Inflammatory macrophage treated with lipopolysaccharide for 4 hours (primary cell): ENCODE data around the gene EEFSEC.

Experiments used
- DNase-seq: peaks from one replicate; pipeline ENCODE4 v3.0.0-alpha.2; 2020

EEFSEC gene

DNA sequence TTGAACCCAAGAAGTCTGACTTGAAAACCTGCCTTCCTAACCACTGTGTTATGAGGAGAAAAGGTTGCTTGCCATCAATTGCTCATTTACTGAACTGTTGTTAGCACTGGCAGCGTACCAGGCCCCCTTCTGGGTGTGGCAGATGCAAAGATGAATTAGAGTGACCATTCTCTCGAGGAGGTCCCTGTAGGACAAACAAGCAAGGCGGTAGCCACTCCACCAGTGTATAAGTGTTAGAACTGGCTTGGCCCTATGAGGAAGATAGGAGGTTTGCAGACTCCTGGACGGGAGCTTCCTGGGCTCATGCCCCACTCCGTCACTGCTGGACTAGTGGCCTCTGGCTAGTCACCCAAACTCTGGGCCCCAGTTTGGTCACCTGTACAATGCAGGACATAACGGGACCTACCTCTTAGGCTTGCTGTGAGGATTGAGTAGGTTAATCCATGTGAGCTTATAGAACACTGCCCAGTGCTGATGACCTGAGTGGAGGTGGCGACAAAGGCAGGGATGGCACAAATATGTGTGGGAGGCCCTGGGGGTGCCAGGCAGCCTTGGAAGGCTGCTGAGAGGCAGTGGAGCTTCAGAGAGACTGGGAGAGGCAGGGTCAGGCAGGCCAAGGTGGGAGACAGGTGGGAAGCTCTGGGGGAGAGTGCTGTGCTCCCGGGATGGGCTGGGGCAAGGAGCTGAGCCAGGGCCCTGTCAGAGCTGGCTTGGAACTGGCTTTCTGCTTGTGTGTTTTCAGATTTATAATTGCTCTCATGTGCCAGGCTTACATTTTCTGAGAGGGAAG, 167.5 kb downstream of the EEFSEC start:
- DNase-seq, result no peak

DNA sequence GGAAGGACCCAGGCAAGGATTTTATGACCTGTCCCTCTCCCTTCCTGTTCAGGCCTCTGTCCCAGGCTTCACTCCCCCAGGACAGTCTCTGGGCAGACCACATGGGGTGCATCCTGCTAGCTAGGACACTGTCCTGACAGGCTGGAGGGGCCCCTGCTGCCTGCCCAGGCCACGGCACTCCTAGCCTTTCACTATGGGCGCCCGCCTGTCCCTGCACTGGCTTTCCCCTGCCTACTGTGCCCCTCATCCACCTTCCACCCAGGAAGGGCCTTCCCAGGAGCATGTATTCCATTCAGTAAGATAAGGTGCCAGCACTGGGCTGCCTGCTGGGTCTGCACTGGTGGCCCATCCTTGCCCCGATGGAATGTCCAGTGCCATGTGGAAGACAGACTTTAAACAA, 168.1 kb downstream of the EEFSEC start:
- DNase-seq, result no peak

DNA sequence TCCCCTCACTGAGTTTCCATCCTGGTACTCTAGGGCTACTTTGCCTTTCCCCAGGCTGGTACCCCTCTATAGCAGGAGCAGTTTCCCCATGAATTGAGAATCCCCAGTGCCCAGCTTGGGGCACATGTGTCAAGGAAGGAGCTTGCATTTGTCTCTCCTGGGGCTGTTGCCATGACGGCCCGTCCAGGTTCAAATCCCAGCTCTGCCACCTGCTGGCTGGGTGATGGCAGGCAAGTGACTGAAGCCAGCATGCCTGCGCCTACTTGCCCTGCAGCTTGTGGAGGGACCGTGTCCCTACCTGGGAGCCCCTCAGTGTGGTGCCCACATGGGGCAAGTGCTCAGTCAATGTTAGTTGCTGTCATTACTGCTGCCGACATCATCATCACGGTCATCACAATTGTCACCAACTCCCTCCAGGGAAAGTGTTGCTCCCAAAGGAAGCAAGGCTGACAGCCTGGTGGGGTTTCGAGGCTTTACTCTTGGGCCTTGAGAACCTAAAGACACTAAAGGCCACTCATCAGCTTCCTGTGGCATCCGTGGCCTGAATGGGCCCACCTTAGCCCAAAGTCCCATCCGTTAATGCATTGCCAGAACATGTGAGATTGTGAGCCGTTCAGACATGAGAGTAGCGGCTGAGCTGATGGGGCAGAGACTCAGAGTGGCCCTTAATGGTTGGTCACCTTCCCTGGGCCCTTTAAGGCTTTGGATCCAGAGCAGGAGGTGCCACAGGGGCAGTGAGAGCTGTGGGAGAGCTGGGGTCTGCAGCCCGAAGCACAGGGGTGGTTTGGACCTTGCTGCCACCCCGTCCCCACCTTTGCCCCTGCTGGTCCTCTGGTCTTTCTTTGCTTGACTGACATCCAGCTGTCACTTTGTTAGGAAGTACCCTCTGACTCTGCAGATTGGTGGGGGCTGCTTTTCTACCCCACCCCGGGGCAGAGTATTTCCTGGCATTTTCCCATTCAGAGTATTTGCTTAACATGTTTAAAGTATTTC, 169.0 kb downstream of the EEFSEC start:
- DNase-seq, result peak; percentile 30

DNA sequence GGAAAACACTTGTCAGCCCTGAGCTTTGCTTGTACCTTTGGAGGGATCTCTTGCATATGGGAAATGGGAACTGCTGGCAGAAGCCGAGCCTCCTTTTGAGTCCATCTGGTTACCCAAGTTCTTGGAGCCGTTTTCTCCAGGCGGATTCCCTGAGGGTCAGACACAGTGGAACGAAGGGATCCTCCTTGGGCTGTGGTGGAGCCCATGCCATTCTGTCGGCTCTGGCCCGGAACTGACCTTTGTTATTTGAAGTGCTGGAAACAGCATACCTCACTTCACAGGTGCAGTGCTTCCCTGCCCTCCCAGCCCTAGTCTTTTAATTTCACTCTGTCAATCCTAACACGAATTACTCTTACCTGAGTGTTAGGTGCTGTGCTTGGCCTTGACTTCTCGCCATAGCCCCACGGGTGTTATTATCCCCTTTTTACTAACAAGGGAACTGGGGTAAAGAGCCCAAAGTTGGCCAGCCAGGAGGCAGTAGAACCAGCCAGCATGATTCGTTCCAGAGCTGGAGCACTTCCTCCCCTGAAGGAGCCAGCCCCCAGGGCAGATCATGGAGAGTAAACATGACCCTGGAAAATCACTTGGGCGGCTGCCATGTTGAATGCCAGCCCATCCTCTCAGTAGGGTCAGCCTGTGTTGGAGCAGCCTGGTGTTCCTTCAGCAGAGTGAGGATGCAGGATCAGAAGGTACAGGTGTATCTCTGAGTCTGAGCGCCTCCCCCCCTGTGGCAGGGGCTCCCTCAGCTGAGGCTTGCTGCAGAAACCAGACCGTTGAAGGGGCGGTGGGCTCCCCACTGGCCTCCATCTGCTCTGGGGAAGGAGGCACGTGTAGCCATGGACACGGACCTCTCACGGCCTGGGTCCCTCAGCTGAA, 170.2 kb downstream of the EEFSEC start:
- no peak for DNase-seq

DNA sequence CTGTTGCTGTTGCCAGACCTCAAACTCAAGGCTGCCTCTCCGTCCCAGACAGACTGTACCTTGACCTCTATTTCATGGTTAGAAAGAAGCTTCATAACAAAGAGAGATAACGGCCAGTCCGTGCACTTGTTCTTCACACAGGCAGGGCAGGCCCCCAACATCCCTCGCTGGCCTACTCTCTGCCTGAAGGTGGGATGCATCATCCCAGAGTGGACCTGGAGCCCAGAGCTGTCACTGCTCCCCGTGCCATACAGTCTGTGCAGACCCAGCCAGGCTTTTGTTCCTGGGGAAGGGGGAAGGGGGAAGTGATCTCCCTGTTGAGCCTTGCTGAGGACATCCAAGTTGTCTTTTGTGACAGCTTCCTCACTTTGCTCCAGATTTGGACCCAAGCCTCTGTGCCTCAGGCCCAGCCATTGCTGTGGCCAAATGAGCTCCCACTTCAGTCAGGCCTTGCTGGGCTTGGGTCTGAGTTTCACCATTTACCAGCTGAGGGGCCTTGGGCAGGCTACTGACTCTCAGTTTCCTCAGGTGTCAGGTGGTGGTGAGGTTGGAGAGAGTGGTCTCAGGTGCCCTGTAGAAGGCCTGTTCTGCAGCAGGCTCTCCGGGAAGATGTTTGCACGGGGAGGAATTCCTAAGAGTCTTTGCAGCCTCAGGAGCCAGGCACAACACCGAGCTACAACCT, 171.8 kb downstream of the EEFSEC start:
- DNase-seq, result no peak

DNA sequence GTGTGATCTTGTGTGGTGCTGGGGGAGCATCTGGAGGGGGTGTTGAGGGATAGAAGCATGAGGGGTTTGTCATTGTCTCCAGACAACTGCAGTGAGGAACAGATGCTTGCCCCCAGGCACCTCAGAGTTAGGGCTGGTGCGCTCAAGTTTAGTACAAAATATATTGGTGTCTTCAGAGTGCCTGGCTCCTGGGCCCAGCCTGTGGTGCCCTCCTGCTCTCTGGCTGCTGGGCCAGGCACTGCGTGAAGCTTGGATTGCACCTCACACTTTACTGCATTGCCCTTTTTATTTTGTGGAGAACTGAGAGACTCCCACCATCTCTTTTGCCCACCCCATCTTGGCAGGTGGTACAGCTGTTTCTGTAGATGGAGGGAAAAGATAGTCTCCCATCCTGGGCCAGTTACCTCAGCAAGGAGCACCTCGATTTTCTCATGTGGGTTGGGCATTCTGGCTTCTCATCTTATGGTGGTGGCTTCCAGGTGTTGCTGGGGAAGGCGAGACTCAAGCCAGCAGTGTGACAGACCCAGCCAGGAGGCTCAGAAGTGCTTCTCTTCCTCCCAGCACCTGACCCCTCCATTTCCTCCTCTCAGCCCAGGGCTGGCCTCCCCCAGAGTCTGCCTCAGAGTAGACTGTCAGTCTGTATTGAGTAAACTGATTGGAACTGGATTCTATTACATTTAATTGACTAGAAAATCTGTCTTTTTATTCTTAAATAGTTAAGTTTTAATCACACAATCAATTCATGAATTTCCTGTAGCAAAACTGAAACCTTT, 173.0 kb downstream of the EEFSEC start:
- DNase-seq, result no peak

DNA sequence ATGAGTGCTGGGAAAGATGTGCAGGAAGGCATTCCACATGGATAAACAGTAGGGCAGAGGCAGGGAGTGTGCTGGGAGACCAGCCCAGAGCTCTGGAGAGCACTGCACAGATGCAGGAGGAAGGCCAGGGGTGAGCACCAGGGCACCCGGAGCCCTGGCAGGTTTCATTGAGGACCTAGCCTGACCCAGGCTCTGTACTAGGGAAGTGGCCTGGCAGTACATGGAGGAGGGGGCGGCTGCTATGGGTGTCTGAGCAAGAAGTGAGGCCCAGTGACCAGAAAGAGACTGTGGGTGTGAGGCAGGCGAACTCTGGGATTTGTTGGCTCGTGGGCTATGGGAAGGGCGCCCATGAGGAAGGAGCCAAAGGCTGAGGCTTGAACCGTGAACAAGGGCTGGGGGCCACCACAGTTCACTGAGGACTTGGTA, 174.3 kb downstream of the EEFSEC start:
- DNase-seq, result peak; percentile 16

DNA sequence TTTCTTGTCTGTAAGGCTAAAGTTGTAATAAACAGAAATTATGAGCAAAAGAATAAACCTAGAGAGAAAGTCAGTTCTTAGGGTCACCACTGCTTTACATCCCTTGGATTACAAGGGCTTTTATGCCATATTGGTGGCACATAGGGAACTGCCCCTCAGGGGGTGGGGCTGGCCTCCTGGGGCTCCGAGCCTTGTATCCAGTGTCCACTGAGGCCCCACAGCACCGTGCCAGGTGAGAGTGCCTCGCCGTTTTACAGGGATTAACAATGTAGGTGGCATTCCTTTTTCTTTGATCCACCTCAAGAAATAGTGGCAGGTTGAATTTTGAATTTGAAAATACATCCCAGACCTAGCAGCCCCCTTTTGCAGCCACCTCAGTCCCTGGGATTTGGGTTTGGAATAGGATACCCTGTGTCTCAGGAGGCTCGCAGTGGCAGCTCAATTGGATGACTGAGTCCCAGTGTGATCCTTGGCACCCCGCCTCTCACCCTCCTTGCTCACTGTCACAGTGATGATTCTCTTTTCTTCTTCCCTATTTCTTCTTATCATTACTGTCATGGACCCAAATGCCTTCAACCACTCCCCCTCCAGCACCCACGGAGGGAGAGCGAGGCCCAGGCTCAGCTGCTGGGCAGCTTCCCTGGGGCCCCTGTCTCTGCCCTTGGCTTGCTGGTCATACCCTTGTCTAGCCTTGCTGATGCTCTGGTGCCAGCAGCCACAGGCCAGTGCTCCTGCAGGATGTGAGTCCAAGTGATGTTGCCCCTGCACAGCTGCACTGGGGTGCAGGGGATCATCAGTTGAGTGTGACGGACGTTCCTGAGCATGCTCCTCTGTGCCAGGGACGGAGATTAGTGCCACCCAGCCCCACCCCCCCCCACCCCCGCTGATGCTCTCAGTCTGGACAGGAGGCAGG, 175.5 kb downstream of the EEFSEC start:
- DNase-seq, result peak; percentile 4

DNA sequence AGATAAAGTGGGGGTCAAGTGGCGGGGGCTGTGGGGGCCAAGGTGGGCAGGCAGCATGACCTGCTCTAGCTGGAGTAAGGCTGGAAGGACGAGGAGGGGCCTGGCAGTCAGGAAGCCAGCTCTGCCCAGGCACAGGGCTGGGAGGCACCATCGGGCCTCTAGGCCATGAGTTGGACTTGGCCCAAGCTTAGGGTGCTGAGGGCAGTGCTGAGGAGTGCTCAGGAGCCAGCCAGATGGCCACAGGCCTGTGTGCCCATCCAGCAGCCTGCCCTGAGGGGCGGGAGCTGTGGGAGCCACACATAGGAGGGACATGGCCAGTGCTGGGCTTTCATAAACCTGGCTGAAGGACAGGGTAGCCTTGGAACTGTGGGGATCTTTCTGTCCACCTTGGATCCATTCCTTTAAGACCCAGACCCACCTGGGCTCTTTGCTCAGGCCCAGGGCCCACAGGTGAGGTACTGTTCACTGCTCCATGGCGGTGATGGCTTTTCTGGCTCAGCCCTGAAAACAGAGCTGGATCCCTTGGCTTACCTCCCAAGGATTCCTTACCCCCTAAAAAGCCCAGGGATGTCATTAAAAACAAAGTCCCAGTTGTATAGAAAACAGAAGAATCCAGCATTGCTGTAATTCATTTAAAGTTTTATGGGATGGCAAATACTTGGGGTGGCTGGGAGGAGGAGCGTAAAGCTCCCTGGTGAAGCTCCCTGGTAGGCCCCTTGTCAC, 176.4 kb downstream of the EEFSEC start:
- DNase-seq, result no peak

DNA sequence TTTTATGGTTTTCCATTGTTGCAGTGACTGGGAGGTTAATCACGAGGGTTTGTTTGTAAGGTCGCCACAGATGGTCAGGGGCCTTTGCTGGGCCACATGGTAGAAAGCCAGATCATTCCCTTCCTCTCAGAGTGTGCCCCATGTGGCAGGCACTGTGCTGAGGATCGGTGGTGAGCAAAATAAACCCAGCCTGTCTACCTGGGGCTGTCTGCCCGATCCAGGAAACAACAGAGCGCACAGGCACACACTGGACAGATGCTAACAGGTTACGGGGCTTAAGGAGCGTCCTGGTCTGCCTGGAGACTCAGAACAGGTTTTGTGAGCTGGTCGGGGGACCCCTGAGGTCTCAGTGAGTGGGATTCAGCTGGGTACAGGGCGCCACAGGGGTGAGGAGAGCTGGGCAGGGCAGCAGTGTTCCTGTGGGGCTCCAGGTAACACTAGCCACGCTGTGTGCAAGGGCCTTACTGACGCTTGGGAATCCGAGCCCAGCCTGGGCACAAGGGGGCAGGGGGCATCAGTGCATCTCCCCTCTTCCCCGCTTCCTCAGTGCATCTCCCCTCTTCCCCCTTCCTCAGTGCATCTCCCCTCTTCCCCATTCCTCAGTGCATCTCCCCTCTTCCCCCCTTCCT, 177.0 kb downstream of the EEFSEC start:
- DNase-seq, result no peak

DNA sequence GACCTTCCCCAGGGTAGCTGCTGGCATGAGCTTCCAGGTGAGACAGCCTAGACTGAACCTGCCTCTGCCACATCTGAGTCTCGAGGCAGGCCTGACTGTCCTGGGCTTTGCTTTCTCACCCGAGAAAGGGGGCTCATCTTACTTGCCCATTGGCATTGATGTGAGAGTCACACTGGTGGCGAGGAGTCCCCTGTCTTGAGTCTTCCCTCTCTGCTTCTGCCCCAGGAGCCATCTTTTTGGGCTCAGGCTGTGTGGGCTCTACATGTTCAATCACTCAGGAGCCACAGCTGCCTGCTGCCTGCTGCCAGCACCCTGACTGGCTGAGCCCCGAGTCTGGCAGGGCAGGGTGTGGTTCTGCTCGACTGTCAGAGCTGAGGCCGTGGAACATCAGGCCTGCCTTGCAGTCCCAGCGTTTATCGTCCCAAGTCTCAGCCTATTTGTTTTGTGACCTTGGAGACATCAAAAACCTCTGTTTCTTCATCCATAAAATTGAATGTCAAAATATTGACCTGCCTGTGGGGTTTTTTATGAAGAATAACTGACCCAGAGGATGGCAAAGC, 180.9 kb downstream of the EEFSEC start:
- DNase-seq, result no peak

DNA sequence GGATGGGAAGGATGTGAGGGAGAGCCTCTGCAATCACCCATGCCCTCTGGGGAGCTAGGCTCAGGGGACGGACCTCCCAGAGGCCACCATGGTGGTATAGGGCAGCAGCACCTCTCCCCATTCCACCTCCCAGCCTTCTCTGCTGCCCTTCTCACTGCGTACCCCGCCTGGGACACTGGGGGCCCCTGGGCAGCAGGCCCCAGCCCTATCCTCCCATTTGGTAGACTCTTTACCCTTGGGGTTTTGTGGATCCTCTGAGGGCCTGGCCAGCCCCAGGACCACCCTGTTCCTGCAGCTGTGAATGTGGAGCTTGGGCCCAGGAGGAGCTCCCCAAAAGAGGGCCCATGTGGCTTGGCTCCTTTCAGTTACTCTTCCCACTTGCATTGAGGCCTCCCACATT, 181.5 kb downstream of the EEFSEC start:
- DNase-seq, result no peak

DNA sequence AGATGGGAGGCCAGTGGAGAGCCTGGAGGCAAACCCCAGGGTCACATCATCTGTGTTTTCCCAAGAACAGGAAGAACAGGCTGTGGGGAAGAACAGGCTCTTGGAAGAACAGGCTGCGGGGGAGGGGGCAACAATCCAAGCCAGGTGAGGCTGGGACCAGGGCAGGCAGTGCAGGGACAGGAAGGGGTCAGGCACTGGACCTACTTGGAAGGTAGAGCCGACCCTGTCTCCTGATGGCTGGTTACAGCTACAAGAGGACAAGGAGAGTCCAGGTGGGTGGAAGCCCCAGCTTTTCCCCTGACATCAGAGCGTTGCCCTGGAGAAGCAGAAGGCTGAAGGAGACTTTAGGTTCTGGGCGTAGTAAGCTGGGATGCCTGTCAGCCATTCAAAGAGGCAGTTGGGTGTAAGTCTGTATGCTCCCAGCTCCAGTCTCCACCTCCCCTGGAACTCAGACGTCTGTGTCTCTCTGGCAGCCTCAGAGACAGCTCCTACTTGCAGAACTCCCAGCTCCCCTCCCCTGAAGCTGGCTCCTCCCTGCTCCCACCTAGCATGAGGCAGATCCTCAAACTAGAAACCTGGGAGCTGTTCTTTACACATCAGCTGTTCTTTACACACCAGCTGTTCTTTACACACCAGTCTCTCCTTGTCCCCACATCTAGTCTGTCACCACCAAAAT, 182.5 kb downstream of the EEFSEC start:
- no peak for DNase-seq

DNA sequence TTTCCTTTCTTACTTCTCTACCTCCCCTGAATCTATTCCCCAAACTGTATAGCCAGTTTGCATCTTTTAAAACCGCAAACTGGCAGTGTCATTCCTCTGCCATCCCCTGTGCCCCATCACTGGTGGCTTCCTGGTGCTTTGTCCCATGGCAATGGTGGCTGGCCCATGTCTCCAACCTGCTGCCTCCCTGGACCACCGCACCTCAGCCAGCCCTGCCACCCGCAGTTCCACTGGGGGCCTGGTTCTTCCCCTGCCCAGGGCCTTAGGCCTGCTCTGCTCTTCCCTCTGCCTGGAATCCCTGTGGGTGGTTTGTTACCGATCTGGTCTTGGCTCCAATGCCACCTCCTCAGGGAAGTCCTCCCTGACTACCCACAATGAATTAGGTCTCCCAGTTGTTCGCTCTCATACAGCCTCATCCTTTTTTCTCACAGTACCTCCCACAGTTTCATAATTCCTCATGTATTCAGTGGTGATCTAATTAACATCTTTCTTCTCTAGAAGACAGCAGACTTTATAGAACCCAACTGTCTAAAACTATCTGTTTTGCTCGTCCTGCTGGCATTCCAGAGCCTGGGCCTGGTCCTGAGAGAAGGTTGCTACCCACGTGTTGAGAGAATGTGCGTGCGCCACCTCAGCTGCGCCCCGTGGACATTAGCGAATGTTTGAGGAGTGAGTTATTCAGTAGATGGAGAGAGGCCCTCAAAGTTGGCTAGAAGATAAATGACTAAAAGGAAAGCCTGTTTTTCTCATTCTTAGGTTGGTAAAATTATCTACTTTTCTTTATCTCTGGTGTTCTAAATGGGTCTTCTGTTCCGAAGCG, 183.3 kb downstream of the EEFSEC start:
- no peak for DNase-seq

DNA sequence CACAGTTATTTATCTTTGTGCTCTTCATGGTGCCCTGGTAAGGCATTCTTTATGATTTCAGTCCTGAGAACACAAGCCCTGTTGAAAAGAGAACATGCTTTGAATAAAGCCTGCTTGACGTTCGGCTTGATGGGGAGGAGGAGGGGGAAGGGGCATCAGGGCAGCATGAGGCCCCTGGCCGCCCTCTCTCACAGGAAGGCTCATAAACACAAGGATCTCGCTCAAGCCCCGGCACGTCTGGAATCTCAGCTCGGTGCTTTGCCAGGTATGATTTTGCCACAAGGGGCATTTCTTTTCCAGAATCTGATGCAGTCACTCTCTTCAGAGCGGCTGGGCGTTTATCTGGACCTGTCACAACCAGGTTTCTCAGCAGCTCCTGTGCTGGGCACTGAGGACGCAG, 184.0 kb downstream of the EEFSEC start:
- DNase-seq, result no peak

DNA sequence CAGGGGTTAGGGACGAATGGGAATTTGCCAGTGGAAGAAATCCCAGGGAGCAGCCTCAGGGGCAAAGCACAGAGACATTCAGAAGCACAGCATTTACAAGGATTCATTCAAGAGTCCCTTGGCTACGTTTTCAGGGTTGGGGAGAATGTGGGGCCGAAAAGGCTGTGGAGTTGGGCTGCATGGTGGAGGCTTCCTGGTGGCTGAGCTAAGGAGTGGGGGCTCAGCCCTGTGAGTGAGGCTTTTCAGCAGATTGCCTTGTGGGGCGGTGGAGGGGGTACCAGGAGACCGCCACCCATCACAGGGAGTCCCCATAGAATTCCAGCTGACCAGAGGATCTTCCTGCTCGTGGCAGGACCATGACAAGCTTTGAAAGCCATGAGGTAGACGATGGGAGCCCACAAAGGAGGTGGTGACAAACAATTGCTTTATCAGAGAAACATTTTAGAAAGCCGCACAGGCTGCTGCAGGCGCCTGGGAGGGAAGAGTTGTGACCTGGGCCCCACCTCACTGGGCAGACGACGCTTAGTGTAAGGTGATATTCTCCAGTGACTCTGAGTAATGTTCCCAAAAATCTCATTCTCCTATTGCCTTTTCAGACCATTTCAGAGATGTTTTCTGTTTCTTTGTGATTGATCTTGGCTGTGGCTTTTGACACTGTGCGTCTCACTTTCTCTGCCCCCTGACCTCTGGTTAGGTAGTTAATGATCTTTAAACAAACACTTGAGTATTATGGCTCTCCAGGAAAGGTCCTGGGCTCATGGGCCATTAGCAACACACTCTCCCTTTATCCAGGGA, 185.5 kb downstream of the EEFSEC start:
- no peak for DNase-seq
